GM18507 (cell line): ENCODE data around the gene SERINC4.
"Not testable (repeated sequence)": the region's sequence is repeated elsewhere in the genome, so short reads cannot be mapped to it uniquely, and the experiment has no call there.

Experiments
- DNase-seq: peaks from one replicate; pipeline ENCODE4 v3.0.0; 2011; ENCODE audit warnings: low read depth; ENCODE audit not compliant: insufficient read length; ENCODE audit errors: extremely low spot score
- FAIRE-seq: peaks from 2 replicates; lab custom pipeline; 2011; peaks lifted over from hg19 to GRCh38; lab: Jason Lieb, UNC

SERINC4 gene

GRCh38 chr15:43799945-43800285, at the start of gene SERINC4:
Gene SERINC4 (minus strand): TSS chr15:43800220. CDS start chr15:43799986, 234 bp downstream.
- FAIRE-seq = no peak
- no peak for DNase-seq

GRCh38 chr15:43845421-43845820, 45.4 kb upstream of the SERINC4 start:
- DNase-seq (no peak), FAIRE-seq (no peak)

GRCh38 chr15:43832485-43832884, 32.5 kb upstream of the SERINC4 start:
- DNase-seq, FAIRE-seq: not testable (repeated sequence)

- not testable (repeated sequence) for DNase-seq, FAIRE-seq
Observed at GRCh38 chr15:43831519-43832052, 31.6 kb upstream of the SERINC4 start.

GRCh38 chr15:43830691-43831275, 30.8 kb upstream of the SERINC4 start:
- DNase-seq, FAIRE-seq: not testable (repeated sequence)

- not testable (repeated sequence) for DNase-seq, FAIRE-seq
Observed at GRCh38 chr15:43829951-43830540, 30.0 kb upstream of the SERINC4 start.

GRCh38 chr15:43828061-43828657, 28.1 kb upstream of the SERINC4 start:
- FAIRE-seq (no peak), DNase-seq (no peak)

GRCh38 chr15:43826508-43827341, 26.7 kb upstream of the SERINC4 start, which contains the start of gene WDR76:
Gene WDR76 (plus strand): TSS chr15:43827002. CDS start chr15:43827033, 31 bp downstream.
- peak; percentile 69 for FAIRE-seq

GRCh38 chr15:43826029-43826507, 26.0 kb upstream of the SERINC4 start:
- no peak for FAIRE-seq
- DNase-seq = no peak

More at GRCh38 chr15:43826508-43827341, 26.7 kb upstream of the SERINC4 start, which contains the start of gene WDR76:
- DNase-seq = peak; percentile 71

GRCh38 chr15:43825305-43825704, 25.3 kb upstream of the SERINC4 start:
- FAIRE-seq, DNase-seq: not testable (repeated sequence)

GRCh38 chr15:43824302-43825246, 24.6 kb upstream of the SERINC4 start, which contains the start of gene MFAP1:
Gene MFAP1 (minus strand): TSS chr15:43824690. CDS start chr15:43824569, 121 bp downstream.
- FAIRE-seq (peak; percentile 99), DNase-seq (peak; percentile 85)

GRCh38 chr15:43821505-43821904, 21.5 kb upstream of the SERINC4 start:
- no peak for FAIRE-seq
- no peak for DNase-seq

- not testable (repeated sequence) for FAIRE-seq, DNase-seq
Observed at GRCh38 chr15:43815064-43815463, 15.0 kb upstream of the SERINC4 start.

GRCh38 chr15:43808960-43809678, 9.1 kb upstream of the SERINC4 start:
- DNase-seq (no peak), FAIRE-seq (no peak)

- FAIRE-seq = no peak
- DNase-seq = no peak
Observed at GRCh38 chr15:43808435-43808950, 8.5 kb upstream of the SERINC4 start.

- DNase-seq = not testable (repeated sequence)
Observed at GRCh38 chr15:43802676-43803075, 2.7 kb upstream of the SERINC4 start.

More at GRCh38 chr15:43802676-43803075, 2.7 kb upstream of the SERINC4 start:
- not testable (repeated sequence) for FAIRE-seq
